NT2/D1 (cell line): ENCODE data around the gene KLHL40.

Experiments used
- YY1 ChIP-seq: IDR thresholded peaks from 2 replicates; pipeline ENCODE4 v1.6.1; 2011; ENCODE audit not compliant: insufficient read length, insufficient read depth
- ZNF274 ChIP-seq: IDR thresholded peaks from 2 replicates; pipeline ENCODE4 v1.6.1; 2011; ENCODE audit warnings: mild to moderate bottlenecking, low read depth, low read length

- no peak for TF ChIP-seq ZNF274
- TF ChIP-seq YY1, result no peak
Measured at GRCh38 chr3:42730706-42731420, 45.5 kb downstream of the KLHL40 start.
